GM19099 (cell line): Measurements from ENCODE around the gene AGBL1.

ENCODE experiments used
- POLR2A ChIP-seq: IDR thresholded peaks from 3 replicates; pipeline ENCODE4 v1.6.1; 2011; ENCODE audit warnings: low read depth; ENCODE audit not compliant: insufficient read length; ENCODE audit errors: extremely low read depth

AGBL1 gene

GRCh38 chr15:86611417-86612040 lies 531.9 kb downstream of the AGBL1 start:
- TF ChIP-seq POLR2A: no peak

GRCh38 chr15:86615411-86615810 lies 535.7 kb downstream of the AGBL1 start:
- no peak for TF ChIP-seq POLR2A

GRCh38 chr15:86615816-86616215 lies 536.1 kb downstream of the AGBL1 start:
- TF ChIP-seq POLR2A: no peak

- no peak for TF ChIP-seq POLR2A
These were observed 537.1 kb downstream of the AGBL1 start for GRCh38 chr15:86616771-86617170.

GRCh38 chr15:86620157-86620556 lies 540.5 kb downstream of the AGBL1 start:
- TF ChIP-seq POLR2A: no peak

- no peak for TF ChIP-seq POLR2A
These were observed 541.1 kb downstream of the AGBL1 start for GRCh38 chr15:86620641-86621349.

GRCh38 chr15:86623236-86623635 lies 543.6 kb downstream of the AGBL1 start:
- TF ChIP-seq POLR2A: no peak

GRCh38 chr15:86624261-86625036 lies 544.8 kb downstream of the AGBL1 start:
- TF ChIP-seq POLR2A: no peak

- TF ChIP-seq POLR2A: no peak
These were observed 550.0 kb downstream of the AGBL1 start for GRCh38 chr15:86629409-86630356.

GRCh38 chr15:86630946-86631345 lies 551.3 kb downstream of the AGBL1 start:
- TF ChIP-seq POLR2A: no peak

- TF ChIP-seq POLR2A: no peak
These were observed 554.5 kb downstream of the AGBL1 start for GRCh38 chr15:86634146-86634545.

- TF ChIP-seq POLR2A: no peak
These were observed 555.4 kb downstream of the AGBL1 start for GRCh38 chr15:86634992-86635638.

GRCh38 chr15:86644339-86644738 lies 564.7 kb downstream of the AGBL1 start:
- no peak for TF ChIP-seq POLR2A

- TF ChIP-seq POLR2A: no peak
These were observed 566.3 kb downstream of the AGBL1 start for GRCh38 chr15:86645925-86646500.
